HG02973 (cell line): ENCODE measurements around the gene CAST.
A peak's percentile ranks its signal among the peaks of the same experiment; 100 is the strongest.

Experiments
- ATAC-seq: cut with Tn5 transposase; IDR thresholded peaks from one replicate; pipeline ENCODE4 v1.9.1; 2021; ENCODE audit warnings: moderate library complexity; ENCODE audit not compliant: unreplicated experiment

CAST gene

DNA sequence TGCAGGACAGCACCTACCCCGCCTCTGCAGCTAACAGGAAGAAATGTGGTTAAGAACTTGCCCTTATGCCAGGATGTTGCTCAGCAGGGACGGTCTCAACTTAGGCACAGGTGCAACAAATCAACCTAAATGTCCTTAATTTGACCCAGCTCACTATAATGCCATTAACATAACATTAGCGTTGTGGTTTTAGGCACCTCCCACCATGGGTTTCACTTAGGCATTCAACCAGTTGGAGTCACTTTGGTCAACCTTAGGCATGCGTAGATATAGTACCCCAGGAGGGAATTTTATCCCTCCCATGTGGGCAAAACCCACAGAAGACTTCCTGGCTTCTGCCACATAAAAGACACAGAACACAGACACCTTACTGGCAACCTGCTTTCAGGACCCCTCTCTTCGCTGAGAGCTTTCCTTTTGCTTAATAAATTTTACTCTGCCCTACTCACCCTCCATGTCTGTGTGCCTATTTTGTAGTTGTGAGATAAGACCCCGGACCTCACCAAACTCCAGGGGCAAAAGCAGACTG is 154.3 kb downstream of the CAST start:
- ATAC-seq = peak; percentile 57

DNA sequence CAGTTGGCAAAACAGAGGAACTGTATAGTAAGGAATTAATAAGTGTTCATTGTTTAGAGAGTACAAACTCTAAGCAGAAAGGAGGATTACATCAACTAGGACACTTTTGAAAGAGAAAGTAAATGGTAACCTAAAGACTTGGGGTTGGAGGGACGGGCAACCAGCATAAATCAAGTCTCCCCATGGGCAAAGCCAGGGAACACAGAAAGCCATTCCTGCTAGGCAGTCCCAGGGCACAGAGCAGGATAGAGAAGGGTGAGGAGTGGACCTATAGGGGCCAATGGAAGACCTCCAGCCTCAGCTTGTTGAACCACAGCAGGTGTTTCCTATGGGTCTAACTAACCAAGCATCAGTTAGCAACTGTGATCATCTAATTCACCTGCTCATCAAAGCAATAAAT is 154.8 kb downstream of the CAST start:
- peak; percentile 45 for ATAC-seq

DNA sequence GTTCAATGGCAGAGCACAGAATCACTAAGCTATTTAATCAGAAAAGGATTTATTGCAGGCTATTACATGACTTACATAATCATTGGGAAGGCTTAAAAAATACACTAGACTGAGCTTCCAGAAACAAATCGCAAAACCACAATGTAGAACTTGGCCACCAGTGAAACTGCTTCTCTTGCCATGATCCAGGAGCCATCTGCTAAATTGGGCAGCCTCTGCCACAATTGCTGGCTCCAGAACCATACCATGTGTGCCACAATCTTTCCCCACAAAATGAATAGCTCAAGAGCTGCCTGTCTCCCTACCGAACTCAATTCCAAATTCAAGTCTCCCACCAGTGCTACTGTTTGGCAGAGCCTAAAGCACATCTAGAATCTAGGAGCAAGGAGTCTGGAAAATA is 155.3 kb downstream of the CAST start:
- ATAC-seq = no peak

DNA sequence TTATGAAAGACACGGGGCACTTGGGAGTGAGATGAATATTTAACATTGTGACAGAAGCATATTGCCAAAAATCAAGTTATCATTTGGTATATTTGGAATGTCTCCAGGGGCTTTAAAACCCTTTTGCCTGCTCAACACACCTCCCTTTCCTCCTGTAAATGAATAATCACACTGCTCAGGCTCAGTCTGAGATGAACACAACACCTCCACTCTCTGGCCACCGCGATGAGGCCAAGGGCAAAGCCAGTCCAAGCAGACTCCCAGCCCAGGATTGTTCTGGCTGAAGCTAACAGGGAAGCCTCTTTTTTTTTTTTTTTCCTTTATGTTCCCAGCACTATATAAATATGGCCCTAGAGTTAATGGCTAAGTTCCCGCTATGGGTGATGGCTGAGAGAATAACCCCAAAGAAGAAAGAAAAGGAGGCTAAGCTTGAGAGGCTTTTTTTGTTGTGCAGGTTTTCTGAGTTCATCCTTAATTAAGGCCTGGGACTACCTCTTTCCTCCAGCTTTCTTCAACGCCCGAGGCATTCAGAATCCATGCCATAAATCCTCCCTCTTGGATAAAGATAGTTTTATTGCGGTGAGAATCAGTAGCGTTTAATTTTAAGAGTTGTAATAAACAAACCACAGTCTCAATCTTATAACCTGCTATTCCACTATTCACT is 156.1 kb downstream of the CAST start:
- ATAC-seq = no peak

DNA sequence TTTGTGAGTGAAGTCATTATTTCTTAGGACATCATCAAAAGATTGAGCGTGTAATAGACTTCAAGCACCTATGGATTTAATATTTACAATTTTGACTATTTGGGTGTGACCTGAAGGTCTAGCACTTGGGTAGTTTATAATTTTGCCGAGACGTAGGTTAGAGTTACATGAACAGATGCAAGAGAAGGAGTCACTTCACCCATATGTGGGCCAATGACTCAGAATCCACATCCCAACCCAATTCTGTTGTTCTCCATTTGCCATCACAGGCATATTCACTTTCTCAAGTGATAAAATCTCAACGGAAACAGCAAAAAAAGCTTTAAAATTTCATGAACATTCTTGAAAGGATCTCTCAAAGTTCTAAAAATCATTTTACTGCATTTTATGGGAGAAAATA is 157.6 kb downstream of the CAST start:
- ATAC-seq = no peak

DNA sequence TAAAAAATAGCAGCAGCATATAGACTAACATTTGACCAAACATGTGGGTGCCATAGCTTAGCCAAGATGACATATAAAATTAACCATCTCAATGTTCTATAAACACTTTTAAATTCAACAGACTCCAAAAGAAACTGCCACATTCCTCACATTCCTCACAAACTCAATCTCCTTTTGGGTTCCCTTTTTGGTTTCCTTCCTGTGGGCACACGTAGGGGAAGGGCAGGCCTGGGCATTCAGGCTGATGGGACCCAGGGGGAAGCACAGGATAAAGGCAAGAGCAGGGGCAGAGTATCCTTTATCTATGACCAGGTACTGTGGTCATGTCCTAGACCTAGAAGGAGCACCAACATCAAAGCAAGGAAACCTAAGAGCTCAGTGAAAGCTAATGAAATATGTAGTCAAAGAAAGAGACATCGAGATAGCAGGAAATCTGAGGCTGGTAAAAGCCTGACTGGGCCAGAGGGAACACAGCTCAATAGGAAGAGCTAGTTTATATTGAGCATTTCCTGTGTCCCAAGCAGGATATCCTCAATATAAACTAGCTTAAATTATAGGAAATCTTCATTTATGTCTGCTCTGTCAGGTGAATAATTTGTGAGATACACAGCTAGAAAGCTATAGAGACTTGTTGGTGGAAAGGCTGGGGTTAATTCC is 159.2 kb downstream of the CAST start:
- no peak for ATAC-seq

DNA sequence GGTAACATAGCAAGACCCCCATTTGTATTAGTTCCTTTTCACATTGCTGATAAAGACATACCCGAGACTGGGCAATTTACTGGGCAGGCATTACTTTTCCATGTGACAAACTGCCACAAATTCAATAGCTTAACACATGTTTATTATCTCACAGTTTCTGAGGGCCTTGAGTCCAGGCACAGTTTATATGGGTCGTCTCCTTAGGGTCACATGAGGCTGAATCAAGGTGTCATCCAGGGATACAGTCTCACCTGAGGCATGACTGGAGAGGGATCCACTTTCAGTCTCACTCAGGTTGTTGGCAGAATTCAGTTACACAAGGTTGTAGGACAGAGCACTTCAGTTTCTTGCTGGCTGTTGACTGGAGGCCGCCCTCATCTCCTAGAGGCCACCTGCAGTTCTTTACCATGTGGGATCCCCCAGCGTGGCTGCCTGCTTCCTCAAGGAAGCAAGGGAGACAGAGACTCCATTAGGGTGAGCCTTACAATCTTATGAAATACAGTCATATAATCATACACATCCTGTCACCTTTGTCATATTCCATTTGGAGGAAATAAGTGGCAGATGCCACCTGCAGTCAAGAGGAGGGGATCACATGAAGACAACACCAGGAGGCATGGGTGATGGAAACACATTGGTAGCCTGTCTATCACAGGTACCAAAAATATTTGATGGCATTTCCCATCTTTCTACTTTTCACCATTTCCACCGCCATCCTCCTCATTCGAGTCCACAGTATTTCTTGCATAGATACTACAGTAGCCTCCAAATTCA is 160.7 kb downstream of the CAST start:
- no peak for ATAC-seq

DNA sequence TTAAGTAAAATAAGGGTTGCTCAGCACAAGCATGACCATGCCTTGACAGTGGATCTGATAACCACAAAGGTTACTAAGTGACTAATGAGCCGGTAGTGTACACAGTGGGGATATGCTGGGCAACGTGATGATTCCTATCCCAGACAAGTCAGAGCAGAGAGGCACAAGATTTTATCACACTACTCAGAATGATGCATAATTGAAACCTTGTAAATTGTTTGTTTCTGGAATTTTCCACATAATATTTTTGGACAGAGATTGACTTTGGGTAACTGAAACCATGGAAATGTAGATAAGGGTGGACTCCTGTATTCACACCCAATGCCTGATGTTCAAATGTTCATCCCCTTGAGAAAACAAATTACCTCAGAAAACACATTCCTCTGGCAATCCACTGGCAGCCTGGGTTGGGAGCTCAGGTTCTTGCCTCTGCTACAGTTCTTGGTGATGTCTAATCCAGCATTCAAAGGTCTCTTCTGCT is 161.8 kb downstream of the CAST start:
- ATAC-seq = peak; percentile 78
